Adrenal gland (tissue), 12 donors: ENCODE results near the gene ASTN1. TPM values are rescaled to one million over a fixed set of nuclear protein-coding genes. Genes with fewer than 3 reads are reported as not detected.
A peak's percentile ranks its signal among the peaks of the same experiment; 100 is the strongest.

Experiments
- DNase-seq, 7 donors: peaks; one replicate each; pipeline ENCODE4 v3.0.0-alpha.2; 2019 to 2020
- H3K27ac ChIP-seq, 5 donors: fragments of 200-600 bp; sonication (generic) in 4 of 5; 1 replicate in 3 of 5; 2 replicates in 2 of 5; pipeline versions ENCODE4 v1.5.1 to v1.8.0; 2016 to 2020; ENCODE audit warnings: mild to moderate bottlenecking in 1 of 5
- H3K27me3 ChIP-seq: fragments of 200-600 bp; 2 replicates; pipeline ENCODE4 v1.8.0; 2021
- H3K36me3 ChIP-seq, 2 donors: fragments of 200-600 bp; replicated peaks in 1 of 2; 1 replicate in 1 of 2; 2 replicates in 1 of 2; pipeline versions ENCODE4 v1.5.1 to v1.8.0; 2018 to 2022
- H3K4me1 ChIP-seq, 2 donors: fragments of 200-600 bp; replicated peaks in 1 of 2; 1 replicate in 1 of 2; 2 replicates in 1 of 2; pipeline versions ENCODE4 v1.5.1 to v1.8.0; 2018 to 2021
- H3K4me3 ChIP-seq, 4 donors: fragments of 200-600 bp; sonication (generic) in 3 of 4; one replicate each; pipeline ENCODE4 v1.5.1; 2016 to 2018
- H3K9me3 ChIP-seq, 3 donors: fragments of 200-600 bp; sonication (generic) in 1 of 3; replicated peaks in 1 of 3; 1 replicate in 2 of 3; 2 replicates in 1 of 3; pipeline versions ENCODE4 v1.5.1 to v1.8.0; 2016 to 2021
- CTCF ChIP-seq, 6 experiments: fragments of 450-650 bp in 4 of 6; fragments of 200-600 bp in 2 of 6; sonication (generic) in 1 of 6; IDR thresholded peaks; 1 replicate in 5 of 6; 2 replicates in 1 of 6; pipeline versions ENCODE4 v1.5.1 to v1.8.0; 2016 to 2021; ENCODE audit warnings: antibody characterized with exemption in 6 of 6, mild to moderate bottlenecking in 2 of 6, moderate library complexity in 1 of 6
- POLR2A ChIP-seq, 2 donors: fragments of 450-650 bp; IDR thresholded peaks; one replicate each; pipeline ENCODE4 v1.6.1; 2017; ENCODE audit warnings: antibody characterized with exemption in 2 of 2, mild to moderate bottlenecking in 2 of 2, moderate library complexity in 1 of 2
- WGBS, 4 donors: extraction: QIAGEN DNeasy Blood & Tissue Kit in 2 of 4; methylation state at CpG; one replicate each; pipeline versions ENCODE4 v1.1.5 to v1.1.7; 2013 to 2017; 5-methylcytosine and 5-hydroxymethylcytosine counted together
- intact Hi-C, 2 donors: fragments of 100-400 bp; cut with DNase I; formaldehyde crosslinking; loops; one replicate each; pipeline versions ENCODE4 v1.14.1 to v1.15.0; 2022 to 2023
- polyA plus RNA-seq, 3 donors: library from polyadenylated mRNA; stranded (reverse); fragments of 200-250 nt in 2 of 3; fragments of 350-450 nt in 1 of 3; fragmentation: Illumina TruSeq in 1 of 3; extraction: RNeasy Lipid Tissue Mini Kit (QIAGEN cat#74804) in 1 of 3; gene quantifications; one replicate each; pipeline ENCODE4 v1.2.3, GENCODE V29; 2013 to 2014
- total RNA-seq, 9 donors: library from RNA; depleted of rRNA in 4 of 9; stranded (reverse); fragments of >200 nt in 4 of 9; fragments of 120-200 nt in 1 of 9; fragmentation: NEBNext Ultra II Directional in 1 of 9; extraction: Animal tissue kit (Norgen Biotek cat#: 25700) in 1 of 9; gene quantifications; one replicate each; pipeline versions ENCODE4 v1.1.0 to v1.2.4, GENCODE V29; 2013 to 2023
- donor health status: healthy with polysubstance abuse.
- donor health status: Bipolar disorder and iron deficiency.
- donor health status: DM: yes; HTN: yes; CAD: no.
- donor health status: DM: no; HTN: no; CAD: no.
- donor health status: DM: no; HTN: no; CAD: no.
- donor health status: DM: yes; HTN: yes; CAD: no.

ASTN1 gene
- total and polyA plus RNA-seq, 12 donors = 7.7 to 58.6 (median 40.7) TPM

GRCh38 chr1:176847052-176847451 lies 317.5 kb downstream of the ASTN1 start:
- H3K4me1 ChIP-seq = no peaks in the 10 kb centered on the region
- H3K27me3 ChIP-seq = no peaks in the 10 kb centered on the region
- H3K4me3 ChIP-seq = no peak overlapping the region
- intact Hi-C loops = loop anchor here (10.0 kb wide), 3 partner anchors 152 to 472 kb away; no protein-coding TSS in a partner anchor
- no peak overlapping the region for H3K27ac ChIP-seq
- TF ChIP-seq POLR2A (IDR thresholded peaks at IDR 0.05) (no peak), CTCF (IDR thresholded peaks at IDR 0.05) (no peak)
- DNase-seq = no peak
- no peaks in the 10 kb centered on the region for H3K36me3 ChIP-seq
- no peaks in the 10 kb centered on the region for H3K9me3 ChIP-seq
- WGBS, 4 donors = 46 to 78% (median 70%) methylated on average over 1 of the region's 1 CpG

GRCh38 chr1:176843352-176844297 lies 320.9 kb downstream of the ASTN1 start:
- Histone ChIP-seq H3K9me3 (no peaks in the 10 kb centered on the region), H3K36me3 (no peaks in the 10 kb centered on the region), H3K27me3 (no peaks in the 10 kb centered on the region), H3K4me3 (no peak overlapping the region), H3K4me1 (no peaks in the 10 kb centered on the region), H3K27ac (no peak overlapping the region)
- DNase-seq = peak in 6 of 7 donors; percentile 20 to 43 (median 35)
- TF ChIP-seq CTCF (IDR thresholded peaks at IDR 0.05) (peak; percentile 43 to 82 (median 75)), POLR2A (IDR thresholded peaks at IDR 0.05) (no peak)
- WGBS, 4 donors = 28 to 38% (median 34%) methylated on average over 4 of the region's 4 CpGs
- intact Hi-C loops = loop anchor here (5.0 to 10.0 kb wide), 4 partner anchors 149 to 469 kb away; no protein-coding TSS in a partner anchor

DNA sequence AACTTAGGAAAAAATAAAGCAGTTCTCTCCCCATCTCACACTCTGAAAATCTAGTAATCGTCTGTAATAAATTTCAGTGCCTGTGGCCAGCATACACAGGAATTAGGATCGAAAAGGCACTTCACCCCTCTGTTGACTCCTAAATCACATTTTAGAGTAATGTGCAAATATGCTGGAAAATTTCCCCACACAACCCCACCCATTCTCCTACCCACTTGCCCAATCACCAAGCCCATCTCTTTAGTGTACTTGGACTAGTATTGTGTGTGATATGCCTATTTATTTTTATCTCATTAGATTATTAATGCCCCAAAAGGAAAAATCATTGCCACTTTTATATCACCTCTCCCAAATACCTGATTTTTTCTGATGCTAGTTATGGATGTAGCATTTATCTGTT lies 323.3 kb downstream of the ASTN1 start:
- Histone ChIP-seq H3K27me3 (no peaks in the 10 kb centered on the region), H3K9me3 (no peaks in the 10 kb centered on the region), H3K36me3 (no peaks in the 10 kb centered on the region), H3K4me1 (no peaks in the 10 kb centered on the region), H3K4me3 (no peak overlapping the region), H3K27ac (no peak overlapping the region)
- WGBS, 4 donors = 54 to 68% (median 59%) methylated on average over 2 of the region's 2 CpGs
- no peak for DNase-seq
- TF ChIP-seq CTCF (IDR thresholded peaks at IDR 0.05) = no peak
- no peak for TF ChIP-seq POLR2A (IDR thresholded peaks at IDR 0.05)
- intact Hi-C loops = loop anchor here (5.0 to 10.0 kb wide), 4 partner anchors 146 to 466 kb away; no protein-coding TSS in a partner anchor

GRCh38 chr1:176839216-176839615 lies 325.3 kb downstream of the ASTN1 start:
- WGBS, 4 donors = 90 to 98% (median 91%) methylated on average over 4 of the region's 4 CpGs
- Histone ChIP-seq H3K4me1 (no peaks in the 10 kb centered on the region), H3K4me3 (no peak overlapping the region), H3K36me3 (no peaks in the 10 kb centered on the region), H3K27ac (no peak overlapping the region), H3K9me3 (no peaks in the 10 kb centered on the region), H3K27me3 (no peaks in the 10 kb centered on the region)
- DNase-seq = no peak
- TF ChIP-seq POLR2A (IDR thresholded peaks at IDR 0.05) (no peak), CTCF (IDR thresholded peaks at IDR 0.05) (no peak)
- intact Hi-C loops = no loop called here
